GM19324 (cell line): ENCODE measurements around the gene TPP2.

Experiments used
- ATAC-seq: cut with Tn5 transposase; IDR thresholded peaks from one replicate; pipeline ENCODE4 v1.9.1; 2021; ENCODE audit warnings: mild to moderate bottlenecking, moderate library complexity; ENCODE audit not compliant: unreplicated experiment, low FRiP score

The TPP2 gene

GRCh38 chr13:102709536-102709935 lies 112.8 kb downstream of the TPP2 start:
- no peak for ATAC-seq

- no peak for ATAC-seq
These were observed 113.5 kb downstream of the TPP2 start for GRCh38 chr13:102710261-102710679.

- no peak for ATAC-seq
These were observed 118.7 kb downstream of the TPP2 start for GRCh38 chr13:102715447-102715846.

GRCh38 chr13:102718746-102719145 lies 122.0 kb downstream of the TPP2 start:
- no peak for ATAC-seq

GRCh38 chr13:102721800-102722231 lies 125.0 kb downstream of the TPP2 start:
- ATAC-seq = no peak

- no peak for ATAC-seq
These were observed 128.1 kb downstream of the TPP2 start for GRCh38 chr13:102724923-102725322.

GRCh38 chr13:102726430-102726829 lies 129.6 kb downstream of the TPP2 start:
- ATAC-seq = no peak
